Astrocyte of the spinal cord (primary cell): ENCODE data around the gene PSME3IP1.

Experiments
- DNase-seq: peaks from one replicate; pipeline ENCODE4 v3.0.0; 2011; ENCODE audit warnings: low read depth, low spot score
- H3K4me3 ChIP-seq: 2 replicates; pipeline ENCODE4 v1.5.1; 2011; ENCODE audit warnings: low read depth, mild to moderate bottlenecking, low read length, moderate library complexity
- in situ Hi-C: cut with HindIII; loops from 2 replicates; pipeline ENCODE4 v1.10.0; 2017; ENCODE audit warnings: low sequenced_read_pairs
- TF ChIP-seq, protein P1 (sequence below): IDR thresholded peaks from 2 replicates; pipeline ENCODE4 v1.5.1; 2012; ENCODE audit warnings: low read depth, mild to moderate bottlenecking, low read length, inconsistent platforms

Gene PSME3IP1

DNA sequence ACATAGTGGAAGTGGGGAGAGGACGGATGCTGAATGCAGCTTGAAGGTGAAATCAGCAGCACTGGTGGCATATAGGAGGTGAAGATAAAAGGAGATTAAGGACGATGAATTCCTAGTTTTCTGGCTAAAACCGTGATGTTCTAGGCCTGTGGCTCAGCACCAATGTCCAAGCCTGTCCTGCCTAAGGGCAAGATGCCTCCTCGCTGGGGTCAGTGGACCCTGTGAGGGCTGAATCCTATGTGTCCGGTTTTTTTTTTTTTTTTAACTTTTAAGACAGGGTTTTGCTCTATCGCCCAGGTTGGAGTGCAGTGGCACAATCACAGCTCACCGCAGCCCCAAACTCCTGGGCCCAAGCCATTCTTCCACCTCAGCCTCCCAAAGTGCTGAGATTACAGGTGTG lies 80.7 kb downstream of the PSME3IP1 start:
- in situ Hi-C loops = no loop called here
- DNase-seq = no peak
- TF ChIP-seq, protein P1, sequence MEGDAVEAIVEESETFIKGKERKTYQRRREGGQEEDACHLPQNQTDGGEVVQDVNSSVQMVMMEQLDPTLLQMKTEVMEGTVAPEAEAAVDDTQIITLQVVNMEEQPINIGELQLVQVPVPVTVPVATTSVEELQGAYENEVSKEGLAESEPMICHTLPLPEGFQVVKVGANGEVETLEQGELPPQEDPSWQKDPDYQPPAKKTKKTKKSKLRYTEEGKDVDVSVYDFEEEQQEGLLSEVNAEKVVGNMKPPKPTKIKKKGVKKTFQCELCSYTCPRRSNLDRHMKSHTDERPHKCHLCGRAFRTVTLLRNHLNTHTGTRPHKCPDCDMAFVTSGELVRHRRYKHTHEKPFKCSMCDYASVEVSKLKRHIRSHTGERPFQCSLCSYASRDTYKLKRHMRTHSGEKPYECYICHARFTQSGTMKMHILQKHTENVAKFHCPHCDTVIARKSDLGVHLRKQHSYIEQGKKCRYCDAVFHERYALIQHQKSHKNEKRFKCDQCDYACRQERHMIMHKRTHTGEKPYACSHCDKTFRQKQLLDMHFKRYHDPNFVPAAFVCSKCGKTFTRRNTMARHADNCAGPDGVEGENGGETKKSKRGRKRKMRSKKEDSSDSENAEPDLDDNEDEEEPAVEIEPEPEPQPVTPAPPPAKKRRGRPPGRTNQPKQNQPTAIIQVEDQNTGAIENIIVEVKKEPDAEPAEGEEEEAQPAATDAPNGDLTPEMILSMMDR = no peak
- H3K4me3 ChIP-seq = no peak overlapping the region

DNA sequence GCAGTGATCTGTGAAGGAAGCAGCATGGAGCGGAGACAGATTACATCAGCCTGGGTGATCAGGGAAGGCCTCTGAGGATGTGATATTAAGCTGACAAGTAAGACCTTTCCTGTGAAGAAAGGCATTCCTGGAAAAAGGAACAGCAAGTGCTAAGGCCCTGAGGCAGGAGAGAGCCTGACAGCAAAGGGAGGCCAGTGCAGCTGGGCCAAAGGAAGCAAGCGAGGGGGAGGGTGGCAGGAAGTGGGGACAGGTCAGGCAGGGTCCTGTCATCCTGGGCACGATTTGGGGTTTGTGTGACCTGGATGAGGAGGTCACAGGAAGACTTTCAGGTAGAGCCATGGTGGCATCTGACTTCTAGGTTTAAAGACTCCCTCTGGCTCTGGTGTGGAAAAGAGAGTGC lies 81.1 kb downstream of the PSME3IP1 start:
- TF ChIP-seq, protein P1 = no peak
- in situ Hi-C loops = no loop called here
- no peak overlapping the region for H3K4me3 ChIP-seq
- DNase-seq = no peak

DNA sequence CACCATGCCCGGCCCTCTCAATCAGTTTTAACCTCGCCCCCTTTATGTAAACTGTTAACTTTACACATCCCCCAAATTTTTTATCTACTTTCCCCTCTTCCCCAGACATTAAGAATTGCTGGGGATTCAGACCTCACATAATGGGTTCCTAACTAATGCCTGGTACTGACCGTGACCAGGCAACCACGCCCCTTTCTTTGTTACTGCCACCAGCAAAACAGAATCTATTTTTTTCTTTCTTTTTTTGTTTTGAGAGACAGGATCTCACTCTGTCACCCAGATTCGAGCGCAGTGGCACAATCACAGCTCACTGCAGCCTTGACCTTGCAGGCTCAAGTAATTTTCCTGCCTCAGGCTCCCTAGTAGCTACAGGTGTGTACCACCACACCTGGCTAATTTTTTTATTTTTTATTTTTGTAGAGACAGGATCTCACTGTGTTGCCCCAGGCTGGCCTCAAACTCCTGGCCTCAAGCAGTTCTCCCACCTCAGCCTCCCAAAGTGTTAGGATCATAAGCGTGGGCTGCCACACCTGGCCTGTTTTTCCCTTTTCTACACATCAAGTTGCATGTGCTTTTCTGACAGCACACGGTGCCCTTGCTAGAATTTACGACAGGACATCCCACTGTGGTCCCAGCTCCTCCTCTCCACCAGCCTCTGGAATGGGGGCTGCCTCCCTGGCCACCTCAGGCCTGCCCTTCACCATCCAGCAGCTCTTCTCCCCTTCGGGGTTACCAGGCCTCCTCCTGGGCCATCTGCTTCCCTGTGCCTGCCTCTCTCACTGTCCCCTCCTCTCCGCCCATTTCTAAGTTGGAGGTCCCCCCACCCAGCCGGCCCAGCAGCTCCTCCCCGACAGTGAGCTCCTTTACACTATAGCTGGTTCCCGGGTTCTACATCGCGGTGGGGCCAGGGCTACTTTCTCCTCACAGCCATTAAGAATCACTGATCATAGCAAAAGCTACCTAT lies 82.7 kb downstream of the PSME3IP1 start:
- no peak overlapping the region for H3K4me3 ChIP-seq
- in situ Hi-C loops = no loop called here
- DNase-seq = no peak
- TF ChIP-seq, protein P1 = no peak
